Measurements from ENCODE around the gene DOLK.

DOLK gene

DNA sequence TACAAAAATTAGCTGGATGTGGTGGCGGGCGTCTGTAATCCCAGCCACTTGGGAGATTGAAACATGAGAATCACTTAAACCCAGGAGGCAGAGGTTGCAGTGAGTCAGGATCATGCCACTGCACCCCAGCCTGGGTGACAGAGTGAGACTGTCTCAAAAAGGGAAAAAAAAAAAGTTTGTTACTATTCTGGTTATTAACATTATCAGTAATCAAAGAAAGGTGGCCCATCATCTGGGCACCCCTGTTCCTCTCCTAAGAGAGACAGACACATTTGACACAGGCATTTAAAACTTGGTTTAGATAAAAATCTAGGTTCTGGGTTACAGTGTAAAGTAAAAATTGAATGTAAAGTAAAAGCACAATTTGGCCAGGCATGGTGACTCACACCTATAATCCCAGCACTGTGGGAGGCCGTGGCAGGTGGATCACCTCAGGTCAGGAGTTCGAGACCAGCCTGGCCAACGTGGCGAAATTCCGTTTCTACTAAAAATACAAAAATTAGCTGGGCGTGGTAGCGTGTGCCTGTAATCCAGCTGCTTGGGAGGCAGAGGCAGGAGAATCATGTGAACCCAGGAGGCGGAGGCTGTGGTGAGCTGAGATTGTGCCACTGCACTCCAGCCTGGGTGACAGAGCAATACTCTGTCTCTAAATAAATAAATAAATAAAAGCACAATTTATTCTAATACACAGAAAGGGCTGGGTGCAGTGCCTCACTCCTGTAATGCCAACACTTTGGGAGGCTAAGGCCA lies 43.4 kb downstream of the DOLK start:
- DNase-seq = no peak

DNA sequence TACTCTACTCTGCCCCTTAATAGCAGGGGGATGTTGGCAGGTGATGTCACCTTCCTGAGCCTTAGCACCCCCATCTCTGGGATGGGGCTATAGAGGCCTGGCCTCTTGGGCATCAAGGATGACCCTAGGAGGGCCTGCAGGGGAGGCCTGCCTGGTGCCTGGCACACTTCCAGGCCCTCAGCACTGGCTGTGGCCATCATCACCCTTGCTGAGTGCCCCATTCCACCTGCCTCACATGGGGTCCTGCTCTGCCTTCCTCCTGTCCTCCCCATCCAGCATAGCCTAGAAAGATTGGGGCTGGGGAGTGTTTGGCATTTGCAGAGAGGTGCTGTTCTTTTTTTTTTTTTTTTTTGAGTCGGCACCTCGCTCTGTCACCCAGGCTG lies 44.3 kb downstream of the DOLK start:
- DNase-seq = no peak

DNA sequence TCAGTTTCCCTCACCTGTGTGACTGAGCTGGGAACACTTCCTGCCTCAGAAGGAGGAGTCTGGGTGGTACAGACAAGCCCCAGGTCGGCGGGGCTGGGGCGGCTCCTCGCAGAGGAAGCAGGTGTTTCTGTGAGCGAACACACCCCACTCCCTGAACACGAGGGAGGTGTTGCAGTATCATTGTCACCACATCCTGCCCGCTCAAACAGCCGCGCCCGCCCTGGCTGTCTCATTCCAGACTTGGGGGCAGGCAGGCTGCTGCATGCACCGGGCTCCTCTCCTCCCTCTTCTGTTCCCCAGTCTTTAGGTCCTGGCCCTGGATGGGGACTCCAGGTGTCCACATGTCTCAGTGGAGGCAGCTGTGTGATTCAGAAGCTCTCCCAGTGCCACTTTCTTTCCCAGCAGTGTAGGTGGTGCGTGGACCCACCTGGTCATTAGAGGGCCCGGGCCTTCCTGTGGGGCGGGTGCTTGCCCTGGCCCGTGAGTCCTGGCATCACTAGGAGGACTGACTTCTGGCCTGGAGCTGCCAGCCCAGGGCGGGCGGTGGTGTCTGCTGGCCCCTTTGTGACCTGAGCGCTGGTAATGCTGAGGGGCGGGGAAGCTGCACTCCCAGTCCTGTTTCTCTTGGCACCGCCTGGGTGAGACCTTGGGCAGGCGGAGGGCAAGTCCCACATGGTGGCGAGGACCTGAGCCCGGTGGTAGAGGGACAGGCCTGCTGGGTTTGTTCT lies 44.9 kb downstream of the DOLK start:
- DNase-seq = peak; percentile 38

DNA sequence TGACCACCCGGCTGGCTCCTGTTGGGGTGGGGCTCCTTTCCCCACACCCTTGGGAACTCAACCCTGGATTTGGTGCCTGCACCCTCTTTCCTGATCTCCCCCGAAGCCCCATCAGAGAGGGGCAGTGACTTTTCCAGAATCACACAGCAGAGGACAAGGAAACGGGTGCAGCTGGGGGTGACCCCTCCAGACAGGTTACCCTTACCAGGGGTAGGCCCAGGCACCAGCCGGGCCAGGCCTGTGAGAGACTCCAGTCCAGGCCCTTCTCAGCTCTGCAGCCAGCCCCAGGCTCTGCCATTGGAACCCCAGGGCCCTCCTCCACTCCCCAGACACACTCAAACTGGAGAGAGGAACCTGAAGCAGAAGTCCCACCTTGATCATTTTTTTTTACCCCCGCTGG lies 45.6 kb downstream of the DOLK start:
- no peak for DNase-seq

DNA sequence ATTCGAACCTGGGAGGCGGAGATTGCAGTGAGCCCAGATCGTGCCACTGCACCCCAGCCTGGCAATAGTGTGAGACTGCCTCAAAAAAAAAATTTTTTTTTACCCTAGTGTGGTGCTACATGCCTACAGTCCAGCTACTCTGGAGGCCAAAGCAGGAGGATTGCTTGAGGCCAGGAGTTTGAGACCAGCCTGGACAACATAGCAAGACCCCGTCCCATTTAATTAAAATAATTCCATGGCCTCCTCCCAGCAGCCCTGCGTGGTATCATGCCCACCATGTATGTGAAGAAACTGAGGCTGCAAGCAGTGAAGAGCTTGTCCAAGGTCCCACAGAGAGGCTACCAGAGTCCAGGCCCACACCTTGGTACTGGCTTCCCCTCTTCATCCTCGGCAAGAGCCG lies 46.0 kb downstream of the DOLK start:
- DNase-seq = no peak

DNA sequence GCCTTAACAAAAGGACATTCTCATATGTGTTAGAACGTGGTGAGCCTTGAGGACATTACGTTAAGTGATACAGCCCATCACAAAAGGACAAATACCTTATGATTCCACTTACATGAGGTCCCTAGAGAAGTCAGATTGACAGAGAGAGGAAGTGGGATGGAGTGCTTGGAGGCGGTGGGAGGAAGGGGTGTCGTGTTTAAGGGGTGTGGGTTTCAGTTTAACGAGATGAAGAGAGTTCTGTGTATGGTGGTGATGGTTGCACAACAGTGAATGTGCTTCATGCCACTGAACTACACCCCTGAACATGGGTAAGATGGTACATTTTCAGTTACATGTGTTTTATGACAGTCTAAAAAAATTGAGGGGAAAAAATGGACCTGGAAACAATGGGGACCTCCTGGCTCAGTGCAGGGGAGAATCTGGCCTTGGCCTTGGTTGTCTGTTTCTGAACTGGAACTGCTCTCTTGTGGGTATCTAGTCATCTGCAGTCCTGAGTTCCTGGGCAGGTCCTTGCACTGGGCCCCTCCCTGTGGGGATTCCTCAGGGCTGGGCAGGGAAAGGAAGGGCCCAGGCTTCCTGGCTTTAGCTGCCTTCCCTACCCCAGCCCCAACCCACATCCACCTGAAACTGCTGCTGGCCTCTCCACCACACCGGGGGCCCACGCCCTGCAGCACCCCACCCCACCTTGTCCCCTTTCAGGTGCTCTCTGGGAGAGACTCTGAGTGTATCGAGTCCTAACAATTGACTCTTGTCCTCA lies 47.7 kb downstream of the DOLK start:
- DNase-seq = no peak

DNA sequence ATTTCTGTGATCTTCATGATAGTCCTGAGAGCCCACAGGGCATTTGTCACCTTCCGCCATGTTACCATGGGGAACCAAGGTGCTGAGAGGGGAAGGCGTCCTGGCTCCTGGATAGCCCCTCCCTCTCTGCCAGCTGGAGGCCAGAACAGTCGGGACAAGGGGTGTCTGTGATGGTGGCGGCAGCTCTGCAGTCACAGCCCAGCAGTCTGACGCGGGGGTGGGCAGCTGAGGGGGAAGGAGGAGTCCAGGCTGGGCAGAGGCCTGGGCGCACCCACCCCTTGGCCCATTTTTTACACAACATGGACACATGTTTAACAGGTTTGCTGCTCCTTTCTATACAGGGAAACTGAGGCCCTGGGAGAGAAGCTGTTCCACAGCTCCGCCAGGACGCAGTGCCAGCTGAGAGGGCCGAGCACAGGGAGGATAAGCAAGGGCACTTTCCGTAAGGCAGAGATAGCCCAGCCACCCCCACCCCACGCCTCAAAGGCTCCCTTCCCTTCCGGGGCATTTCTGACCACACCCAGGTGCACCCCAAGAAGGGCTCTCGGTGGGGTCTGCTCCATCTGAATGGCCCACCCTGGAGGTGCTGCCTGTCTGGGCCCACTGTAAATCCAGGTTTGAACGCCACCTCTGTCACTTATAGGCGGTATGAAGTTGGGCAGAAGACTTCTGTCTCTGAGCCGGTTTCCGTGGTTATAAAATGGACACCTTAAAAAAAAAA lies 48.4 kb downstream of the DOLK start:
- DNase-seq = no peak

DNA sequence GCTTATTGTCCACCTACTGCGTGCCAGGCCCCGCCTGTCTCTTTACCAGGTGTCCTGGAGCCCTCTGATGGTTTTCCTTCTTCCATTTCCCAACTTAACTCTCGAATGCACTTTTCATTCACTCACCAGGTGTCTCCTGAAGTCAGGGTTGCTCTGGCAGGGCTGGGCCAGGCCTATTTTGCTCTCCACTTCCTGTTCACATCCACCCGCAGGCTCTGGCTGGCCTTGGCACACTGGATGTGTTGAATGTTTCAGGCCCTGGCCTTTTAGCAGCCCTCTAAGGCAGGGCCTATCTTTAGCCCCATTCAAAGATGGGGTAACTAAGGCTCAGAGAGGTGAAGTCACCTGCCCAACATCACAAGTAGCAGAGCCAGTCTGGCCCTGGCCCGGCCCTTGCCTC lies 49.0 kb downstream of the DOLK start:
- no peak for DNase-seq

DNA sequence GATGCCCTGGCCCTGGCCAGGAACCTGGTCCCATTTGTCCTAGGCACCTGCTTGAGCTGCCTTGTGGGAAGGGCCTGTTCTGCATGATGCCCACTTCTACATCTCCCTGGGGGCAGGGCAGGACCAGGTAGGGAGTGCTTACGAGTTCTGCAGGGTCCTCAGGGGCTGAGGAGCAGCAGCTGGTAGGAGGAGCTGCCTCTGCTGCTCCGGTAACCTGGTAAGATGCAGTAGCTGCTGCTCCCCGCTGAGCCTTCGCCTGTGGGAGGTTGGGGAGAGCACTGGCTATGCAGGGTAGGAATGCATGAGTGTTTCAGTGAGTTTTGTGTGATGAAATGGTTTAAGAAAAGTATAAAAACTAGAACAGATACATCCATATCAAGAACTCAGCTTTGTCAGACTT lies 51.8 kb downstream of the DOLK start:
- DNase-seq = no peak

All from GDM1 (cell line).